Stimulated activated CD4-positive, alpha-beta T cell treated with anti-CD3 and anti-CD28 coated beads, Interleukin-15, amount 100 ng/mL, for 24 hours (primary cell): ENCODE results near the gene NR2F2.

Source experiments
- DNase-seq: peaks from one replicate; pipeline ENCODE4 v3.0.0-alpha.2; 2020

NR2F2 gene

DNA sequence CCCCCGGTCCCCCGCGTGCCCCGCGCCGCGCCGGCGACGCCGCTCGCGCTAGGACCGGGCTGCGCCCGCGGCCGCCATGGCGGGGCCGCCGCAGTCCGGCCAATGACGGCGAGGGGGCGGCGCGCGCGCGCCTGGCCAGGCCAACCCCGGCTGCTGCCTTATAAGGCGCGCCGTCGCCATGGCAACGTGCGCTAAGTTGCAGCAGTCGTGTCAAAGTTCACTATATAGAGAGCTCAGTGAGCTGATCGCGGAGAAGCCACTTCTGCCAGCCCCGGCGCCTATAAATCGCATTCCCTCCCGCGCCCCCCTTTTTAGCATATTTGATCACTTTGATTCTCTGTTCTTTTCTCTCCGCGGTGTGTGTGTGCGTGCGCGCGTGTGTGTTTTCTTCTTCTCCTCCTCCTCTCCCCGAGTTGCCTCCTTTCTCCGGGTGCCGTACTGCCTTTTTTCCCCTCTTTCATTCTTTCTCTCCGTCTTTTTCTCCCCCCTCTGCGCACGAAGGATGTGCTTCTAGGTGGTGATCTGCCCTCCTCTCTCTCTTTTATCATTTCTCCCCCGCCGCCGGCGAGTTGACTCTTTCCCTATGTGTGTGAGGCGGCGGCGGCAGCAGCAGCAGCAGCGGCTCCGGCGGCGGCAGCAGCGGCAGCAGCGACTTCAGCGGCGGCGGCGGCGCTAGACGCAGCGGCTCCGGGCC, at the start of gene NR2F2:
Gene NR2F2 (plus strand): TSS at position 251 of the 694 bp plus-strand sequence. CDS start 1,406 bp downstream, outside the sequence.
- peak; percentile 68 for DNase-seq

DNA sequence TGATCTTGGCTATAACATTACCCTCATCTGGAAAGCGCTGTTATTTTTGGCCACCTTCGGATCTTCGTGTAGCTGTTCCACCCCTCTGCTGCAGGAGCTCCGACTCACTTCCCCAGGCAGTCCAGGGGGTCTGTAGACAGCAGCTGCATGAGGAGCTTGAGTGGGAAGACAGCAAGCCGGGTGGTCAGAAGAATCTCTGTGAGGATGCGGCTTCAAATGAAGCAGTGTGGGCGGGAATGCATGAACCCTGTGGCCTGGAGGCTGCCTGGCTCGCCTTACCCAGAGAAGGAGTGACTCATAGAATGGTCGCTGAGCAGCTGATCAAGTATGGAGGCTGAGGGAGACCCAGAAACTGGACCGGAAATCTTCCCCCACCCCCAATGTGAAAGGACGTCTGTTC, 45.2 kb upstream of the NR2F2 start:
- DNase-seq = no peak

DNA sequence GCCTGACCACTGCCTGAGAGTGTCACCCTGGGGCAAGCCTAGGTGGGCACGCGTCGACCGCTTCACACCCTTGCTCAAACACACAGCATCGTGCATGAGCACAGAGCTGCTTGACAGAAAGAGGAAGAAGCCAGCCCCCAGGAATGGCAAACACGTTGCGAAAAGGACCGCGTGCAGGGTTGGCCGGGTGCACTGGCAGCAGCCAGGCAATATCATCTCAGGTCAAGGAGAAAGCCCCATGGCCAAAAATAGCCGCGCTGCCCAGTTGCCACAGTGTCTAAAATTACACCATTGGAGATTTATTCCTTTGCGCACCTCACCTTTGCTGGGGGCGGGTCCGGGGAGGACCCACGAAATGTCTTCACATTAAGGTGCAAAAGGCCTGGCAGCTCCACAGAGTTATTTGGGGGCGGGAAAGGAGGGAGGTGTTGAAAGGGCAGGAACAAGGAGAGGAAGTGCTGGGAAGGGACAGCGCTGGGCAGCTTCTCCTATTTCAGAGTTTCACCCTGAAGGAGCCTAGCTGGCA, 44.7 kb upstream of the NR2F2 start:
- no peak for DNase-seq

DNA sequence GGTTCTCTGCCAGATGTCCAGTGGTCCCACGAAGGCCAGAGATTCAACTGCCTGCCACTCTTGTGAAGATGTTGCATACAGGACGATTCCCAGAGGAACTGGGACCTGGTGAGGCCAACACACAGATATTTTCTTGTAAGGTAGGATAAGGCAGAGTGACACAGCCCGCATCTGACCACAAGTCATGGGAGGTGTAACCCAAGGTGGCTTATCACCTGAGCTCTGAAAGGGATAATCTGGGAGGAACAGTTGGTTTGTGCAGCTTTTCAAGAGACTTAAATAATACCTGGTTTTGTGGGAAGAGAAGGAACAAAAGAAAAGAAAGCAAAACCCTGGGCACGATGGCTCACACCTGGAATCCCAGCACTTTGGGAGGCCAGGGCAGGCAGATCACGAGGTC, 39.8 kb upstream of the NR2F2 start:
- DNase-seq = no peak

DNA sequence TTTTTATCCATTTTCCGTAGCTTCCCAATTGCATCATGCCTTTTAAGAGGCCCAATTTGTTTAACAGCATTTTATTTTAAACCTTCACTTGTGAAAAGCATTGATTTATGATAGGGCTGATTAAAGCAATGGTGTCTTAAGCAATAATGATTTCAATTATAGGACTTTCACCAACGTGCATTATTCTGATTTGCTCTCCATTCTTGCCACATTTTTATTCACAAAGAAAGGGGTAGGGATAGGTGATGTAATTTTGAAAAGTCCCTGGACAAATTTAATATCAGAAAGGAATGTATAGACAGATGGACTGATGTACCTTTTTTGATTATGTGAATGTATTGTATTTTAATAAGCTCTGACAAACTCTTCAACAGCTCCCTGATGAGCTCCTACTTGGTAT, 37.9 kb upstream of the NR2F2 start:
- DNase-seq = no peak

DNA sequence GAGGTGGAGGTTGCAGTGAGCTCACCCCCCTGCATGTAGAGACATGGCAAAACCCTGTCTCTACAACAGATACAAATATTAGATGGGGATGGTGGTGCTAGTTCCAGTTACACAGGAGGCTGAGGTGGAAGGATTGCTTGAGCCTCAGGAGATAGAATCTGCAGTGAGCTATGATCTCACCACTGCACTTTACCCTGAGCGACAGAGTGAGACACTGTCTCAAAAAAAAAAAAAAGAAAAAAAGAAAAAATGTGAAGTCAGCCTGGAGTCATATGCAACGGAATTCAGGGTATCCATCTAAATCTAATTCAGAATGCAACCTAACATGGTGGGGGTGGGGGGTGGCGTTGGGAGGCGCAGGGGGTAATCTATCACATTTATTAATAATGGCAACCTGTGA, 37.1 kb upstream of the NR2F2 start:
- DNase-seq = no peak

DNA sequence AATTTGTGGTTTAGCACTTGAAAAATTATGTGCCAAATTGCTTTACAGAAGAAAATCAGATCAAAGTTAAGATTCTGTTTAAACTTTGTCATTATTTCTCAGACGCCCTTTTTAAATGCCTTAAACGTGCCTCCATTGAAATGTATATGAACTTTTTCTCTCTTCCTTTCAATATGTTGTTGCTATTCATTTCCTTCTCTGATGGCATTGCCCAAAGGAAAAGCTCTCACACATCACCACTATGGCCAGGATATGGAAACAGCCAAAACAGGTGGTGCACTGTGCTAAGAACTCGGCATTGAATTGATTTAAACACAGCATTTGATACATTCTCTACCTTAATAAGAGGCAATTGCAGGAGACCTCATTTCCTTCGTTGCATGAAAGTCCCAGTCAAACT, 35.7 kb upstream of the NR2F2 start:
- DNase-seq = no peak

DNA sequence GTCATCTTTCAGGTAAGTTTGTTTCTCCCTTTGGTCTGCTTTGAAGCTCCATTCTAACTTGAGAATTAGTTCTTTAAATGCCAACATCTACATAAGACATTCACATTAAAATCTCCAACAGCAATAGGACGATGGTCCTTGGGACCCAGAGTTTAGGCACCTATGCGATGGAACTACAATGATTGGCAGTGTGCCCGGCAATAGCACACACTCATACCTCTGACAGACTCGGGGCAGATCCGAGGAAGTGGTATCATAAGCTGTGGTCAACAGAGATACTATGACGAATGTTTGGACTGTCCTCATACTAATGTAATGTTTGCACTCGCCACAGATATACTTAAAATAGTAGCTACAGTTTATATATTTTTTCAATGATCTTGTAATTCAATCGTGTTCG, 34.2 kb upstream of the NR2F2 start:
- no peak for DNase-seq

DNA sequence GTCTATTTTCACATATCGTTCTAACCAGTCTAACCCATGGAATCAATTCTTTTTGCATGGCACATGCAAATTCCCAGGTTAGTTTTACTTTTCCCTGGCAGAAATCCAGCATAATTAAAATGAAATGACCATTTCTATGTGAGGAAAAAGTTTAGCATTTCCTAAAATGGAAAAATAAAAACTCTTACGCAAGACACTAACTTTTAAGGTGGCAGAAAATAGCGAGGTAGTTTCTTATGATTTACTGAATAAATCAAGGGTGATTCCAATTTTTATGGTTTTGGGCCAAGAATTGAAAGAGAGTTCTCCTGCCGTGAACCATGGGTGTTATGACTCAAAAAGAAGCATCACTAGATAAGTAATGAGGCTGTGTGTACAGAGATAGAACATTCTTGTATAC, 32.7 kb upstream of the NR2F2 start:
- DNase-seq = no peak

DNA sequence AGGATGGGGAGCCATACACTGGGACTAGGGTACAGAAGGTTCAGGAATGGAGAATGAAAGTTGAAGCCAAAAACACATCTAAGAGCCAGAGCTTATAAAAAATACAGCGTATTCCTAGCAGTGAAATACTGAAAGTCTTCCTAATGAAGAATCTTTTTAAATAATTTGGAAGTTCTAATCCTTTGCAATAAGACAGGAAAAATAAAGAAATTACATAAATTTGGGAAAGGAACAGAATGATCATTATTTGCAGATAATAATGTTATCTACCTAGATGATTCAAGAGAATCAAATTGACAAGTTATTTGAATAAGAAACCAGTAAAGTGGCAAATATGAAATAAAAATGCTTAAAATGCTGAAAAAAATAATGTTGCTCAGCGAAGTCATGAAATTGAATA, 32.3 kb upstream of the NR2F2 start:
- no peak for DNase-seq

DNA sequence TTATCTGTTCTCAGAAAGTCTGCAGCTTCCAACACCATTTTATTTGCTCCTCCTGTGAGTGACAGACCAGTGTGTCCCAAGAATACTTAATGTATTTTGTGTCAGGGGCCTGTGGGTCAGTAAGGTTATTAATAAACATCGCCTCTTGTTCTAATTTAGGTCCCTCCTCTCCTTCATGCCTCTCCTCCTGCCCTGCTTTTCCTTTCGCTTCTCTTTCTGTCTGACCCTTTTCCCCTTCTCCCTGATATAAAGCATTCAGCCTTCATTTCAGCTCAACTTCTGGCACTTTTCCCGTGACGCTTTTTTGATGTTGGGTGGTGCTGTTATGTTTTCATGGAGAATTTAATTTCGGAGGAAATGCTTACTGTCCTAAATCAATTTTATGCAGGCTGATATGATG, 29.7 kb upstream of the NR2F2 start:
- DNase-seq = no peak

DNA sequence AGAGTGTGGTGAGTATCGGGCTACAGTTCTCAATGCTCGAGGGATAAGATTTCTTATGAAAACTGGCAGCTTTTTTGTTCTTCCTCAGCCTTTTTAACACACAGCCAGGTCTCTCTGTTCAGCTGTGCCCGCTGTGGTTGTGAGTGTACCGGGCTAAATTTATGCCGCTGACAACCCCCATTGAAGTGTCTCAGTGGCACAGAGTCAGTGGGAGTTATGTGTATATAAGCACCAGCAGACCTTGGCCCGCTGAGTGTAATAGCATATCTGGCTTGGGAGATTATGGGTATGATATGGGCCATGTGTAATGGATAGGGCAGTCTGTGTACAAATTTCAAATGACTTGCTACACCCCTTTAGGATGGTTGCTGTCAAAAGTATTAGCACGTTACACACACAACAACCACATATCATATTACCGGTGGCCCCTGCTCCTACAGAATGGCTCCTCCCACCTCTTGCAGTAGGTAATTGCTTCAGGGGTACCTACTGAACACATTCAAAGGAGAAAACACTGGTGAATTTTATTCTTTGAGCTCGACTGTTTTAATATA, 26.9 kb upstream of the NR2F2 start:
- DNase-seq = no peak

DNA sequence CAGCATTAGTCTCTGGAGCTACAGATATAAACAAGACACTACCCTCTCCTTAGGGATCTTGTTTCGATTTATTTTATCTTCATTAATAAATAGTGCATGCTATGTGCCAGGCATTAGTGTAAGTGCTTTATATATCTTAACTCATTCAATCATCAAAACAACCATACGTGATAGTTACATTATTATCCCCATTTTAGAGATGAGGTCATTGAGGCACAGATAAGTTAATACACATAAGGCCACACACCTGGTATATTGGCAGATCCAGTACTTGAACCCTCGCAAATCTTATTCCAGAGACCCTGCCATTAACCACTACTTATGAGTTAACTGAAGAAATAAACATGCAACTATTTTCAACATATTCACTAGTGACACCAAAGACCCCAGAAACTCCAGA, 25.7 kb upstream of the NR2F2 start:
- DNase-seq = no peak

DNA sequence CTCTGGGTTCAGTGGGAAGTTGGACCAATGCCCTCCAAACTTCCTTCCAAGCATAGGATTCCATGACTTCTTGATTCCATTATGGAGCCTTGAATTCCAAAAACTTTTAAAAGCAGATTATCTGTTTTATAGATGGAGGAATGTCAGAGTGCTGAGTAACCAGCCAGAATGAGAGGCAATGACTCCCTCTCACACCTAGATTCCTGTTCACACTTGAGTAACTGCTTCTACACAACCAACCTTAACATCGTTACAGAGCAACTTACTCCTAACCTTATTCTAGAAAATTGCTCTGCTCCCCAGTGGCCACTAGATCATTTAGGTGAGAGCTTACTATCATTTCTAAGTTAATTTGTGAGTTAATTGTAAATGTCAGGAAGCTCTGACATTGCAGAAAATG, 24.2 kb upstream of the NR2F2 start:
- DNase-seq = no peak

DNA sequence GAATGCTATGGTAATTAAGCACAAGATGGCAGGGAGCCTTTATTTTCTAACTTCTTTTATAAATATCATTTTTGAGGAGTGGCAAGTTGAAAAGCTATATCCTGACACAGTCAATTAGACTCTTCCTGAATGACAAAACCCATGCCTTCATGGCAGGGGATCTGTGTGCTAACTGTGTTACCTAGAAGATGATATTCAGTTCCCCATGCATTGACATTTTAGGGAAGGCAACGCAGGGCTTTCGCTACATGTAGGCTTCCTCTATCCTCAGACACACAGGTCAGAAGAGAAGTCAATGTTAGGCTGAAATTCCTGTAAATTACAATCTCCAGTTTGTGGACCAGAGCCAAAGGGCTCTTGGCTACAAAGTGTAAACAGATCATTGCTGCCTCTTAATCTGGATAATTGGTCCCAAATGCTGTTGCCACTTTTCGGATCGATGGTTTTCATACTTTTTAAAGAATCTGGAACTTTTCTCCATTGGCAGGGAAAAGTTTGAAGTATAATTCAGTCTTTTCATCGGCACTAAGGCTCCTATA, 22.6 kb upstream of the NR2F2 start:
- no peak for DNase-seq

DNA sequence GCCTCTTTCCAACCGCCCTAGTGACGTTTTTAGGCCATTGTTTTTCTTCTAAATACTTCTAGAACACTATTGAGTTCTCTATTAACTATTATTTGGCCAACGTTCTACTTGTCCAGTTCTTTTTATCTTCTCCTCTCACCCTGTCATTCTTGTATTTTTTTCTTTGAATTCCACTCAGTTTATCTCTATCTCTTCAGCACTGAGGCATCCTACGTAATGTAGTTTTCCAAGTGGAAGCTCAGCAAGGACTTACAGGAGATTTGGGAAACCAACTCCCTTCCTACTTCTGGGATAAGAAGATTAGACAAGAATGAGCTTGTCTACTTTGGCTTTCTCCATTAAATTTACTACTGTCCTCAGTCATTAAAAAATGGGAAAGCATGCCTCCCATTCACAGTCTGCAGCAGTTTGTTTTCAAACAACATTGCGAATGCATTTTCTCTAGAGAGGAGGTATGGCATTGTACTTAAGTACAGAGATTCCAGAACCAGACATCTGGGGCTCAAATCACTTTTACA, 21.3 kb upstream of the NR2F2 start:
- DNase-seq = no peak

DNA sequence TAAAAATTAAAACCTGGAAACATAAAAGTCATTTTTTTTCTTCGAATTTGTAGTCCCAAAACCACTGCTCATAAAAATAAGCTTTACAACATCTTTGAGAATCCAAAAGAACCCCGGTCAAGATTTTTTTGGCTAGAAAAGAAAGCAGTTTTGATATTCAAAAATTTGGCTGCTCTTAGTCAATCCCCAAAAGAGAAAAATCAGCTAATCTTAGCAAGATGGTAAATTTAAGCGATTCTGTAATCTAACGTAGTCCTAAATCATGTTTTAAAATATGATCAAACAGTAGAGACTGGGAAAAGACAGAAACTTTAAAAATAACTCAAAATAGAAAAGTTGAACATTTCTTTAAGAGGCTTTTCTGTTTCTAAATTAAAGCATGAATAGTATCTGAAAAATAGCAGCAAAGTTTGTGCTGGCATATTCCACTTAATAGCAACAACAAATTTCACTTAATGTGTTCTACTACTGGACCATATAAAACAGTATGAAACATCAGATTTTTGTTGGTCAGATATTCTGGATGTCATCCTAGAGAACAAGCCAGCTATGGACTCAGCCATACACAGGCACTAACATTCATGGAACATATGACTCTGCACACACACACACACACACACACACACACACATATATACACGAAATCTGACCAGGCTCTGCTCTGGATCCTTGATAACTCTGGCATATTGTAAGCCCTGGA, 19.1 kb upstream of the NR2F2 start:
- no peak for DNase-seq

DNA sequence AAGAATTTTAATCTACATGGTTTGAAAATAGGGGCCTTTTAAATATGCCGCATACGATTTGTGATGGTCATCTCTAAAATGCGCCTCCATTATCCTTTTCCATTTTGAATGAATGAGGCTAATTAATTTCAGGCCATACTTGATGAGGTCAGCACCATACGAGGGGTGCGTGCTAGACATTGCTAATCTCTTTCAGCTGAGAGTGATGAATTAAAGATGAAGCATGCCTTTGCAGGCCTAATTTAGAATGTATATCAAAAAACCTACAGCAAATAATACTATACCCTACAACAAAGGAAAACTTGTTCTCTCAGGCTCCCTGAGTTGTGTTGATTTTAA, 18.6 kb upstream of the NR2F2 start:
- DNase-seq = no peak

DNA sequence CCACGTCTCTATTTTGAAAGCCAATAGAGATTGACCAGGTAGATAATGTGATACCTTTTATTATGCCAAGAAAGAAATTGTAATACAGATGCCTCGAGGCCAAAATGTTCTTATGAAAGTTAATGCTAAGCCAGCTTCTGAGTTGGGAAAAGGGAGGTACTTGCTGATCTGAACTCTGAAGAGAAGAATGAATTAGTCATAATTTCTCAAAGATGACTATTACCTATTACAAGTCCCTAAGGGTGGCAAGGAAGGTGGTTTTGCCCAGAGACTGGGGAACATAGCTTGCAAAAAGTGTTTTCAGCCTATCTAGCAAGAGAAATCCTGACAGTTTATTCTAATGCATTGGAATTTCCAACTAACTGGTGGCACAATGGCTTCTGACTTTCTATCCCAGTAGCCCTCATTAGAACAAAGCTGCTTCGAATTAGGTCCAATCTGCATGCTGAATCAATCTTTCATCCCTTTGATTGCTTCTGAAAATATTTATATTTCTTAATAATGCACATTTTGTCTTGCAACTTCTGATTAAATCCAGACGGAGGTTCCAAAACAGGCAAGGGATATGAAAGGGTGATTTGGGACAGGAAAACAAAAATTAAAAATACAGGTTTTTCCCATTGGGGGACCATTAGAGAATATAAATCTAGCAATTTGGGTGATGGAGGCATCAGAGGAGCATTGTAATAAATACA, 17.7 kb upstream of the NR2F2 start:
- no peak for DNase-seq

DNA sequence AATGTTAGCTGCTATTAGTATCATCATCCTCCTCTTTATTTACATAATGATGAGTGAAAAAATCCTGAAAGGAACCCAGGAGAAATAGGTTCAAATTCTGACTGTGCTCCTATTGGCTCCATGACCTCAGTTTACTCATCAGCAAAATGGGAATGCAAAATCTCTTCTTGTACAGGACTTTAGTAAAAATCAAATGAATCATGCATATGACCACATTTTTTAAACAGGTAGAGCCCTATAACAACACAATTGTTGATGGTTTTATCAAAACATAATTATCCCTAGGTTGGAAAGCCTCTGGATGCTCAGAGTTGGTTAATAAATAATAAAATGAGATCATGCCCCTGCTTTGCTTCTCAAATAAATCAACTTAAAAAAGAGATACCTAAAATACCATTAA, 16.0 kb upstream of the NR2F2 start:
- DNase-seq = no peak

DNA sequence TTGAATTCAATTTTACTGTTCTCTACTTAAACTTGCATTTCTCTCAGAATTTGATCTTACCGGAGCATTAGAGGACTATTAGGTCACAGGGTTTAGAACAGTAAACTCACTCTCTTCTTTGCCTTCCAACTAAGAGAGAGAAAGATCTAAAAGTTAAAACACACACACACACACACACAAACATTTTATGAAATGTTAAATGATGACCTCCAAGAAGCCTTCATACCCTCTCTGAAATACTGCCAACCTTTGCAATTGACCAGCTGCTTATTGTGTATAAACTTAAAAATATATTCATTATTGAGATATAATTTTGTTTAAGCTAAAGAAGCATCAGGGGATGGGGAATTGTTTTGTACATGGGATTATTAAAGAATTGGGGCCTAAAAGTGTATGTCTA, 15.5 kb upstream of the NR2F2 start:
- no peak for DNase-seq

DNA sequence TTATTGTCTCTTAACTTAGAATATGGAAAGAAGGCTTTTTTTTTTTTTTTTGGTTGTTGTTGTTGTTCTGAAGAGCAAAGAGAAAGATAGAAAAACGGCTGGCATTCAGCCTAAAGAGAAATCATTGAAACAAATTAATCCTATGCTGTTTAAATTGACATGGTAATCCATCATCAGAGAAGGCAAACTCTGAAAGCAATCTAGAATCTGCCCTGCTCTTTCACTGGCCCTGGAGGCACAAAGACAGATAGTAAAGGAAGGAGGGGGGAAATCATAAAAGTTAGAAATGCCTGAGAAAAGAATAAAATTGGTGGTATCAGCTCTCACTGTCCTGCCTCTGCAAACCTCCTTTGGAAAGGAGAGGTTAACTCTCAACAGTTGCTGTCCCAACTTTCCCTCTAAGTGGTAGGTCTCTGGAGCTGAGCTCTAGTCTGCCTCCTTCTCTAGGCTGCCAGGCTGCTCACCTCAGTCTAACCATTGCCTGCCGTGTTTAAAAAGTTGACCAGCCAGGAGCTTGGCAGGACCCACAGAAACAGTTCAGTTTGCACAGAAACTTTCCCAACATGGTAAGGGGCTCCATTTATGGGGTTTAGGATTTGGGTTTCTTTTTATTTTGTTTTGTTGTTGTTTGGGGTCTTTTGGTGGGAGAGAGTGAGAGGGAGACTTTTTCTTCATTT, 13.4 kb upstream of the NR2F2 start:
- DNase-seq = no peak

DNA sequence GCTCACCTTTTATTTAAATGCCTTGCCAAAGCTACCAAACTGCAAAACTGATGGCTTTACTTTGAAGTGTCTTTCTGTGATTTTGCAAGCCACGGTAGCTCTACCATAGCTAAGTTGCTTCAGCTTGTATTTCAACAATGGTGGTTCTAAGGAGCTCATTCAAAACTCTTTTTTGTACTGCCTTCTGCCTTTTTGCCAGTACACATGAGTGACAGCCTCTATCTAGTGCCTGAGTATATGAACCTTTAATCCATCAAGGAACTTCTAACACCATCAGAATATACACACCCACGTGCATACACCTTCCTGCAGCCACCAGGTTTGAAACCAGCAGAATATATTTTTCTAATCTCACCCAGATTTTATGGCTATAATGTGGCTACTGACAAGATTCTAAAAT, 10.4 kb upstream of the NR2F2 start:
- no peak for DNase-seq
